GM18951 (cell line): ENCODE measurements around the gene PPP3R1.

ENCODE experiments used
- POLR2A ChIP-seq: IDR thresholded peaks from 4 replicates; pipeline ENCODE4 v1.6.1; 2011; ENCODE audit warnings: mild to moderate bottlenecking; ENCODE audit not compliant: insufficient read length, insufficient read depth; ENCODE audit errors: extremely low read depth
- in situ Hi-C: fragments of 300-500 bp; cut with MboI; formaldehyde crosslinking; loops from one replicate; pipeline ENCODE4 v1.12.0; 2022; ENCODE audit warnings: low sequenced_read_pairs, mixed read lengths, inconsistent platforms; ENCODE audit not compliant: unreplicated experiment

The PPP3R1 gene

DNA sequence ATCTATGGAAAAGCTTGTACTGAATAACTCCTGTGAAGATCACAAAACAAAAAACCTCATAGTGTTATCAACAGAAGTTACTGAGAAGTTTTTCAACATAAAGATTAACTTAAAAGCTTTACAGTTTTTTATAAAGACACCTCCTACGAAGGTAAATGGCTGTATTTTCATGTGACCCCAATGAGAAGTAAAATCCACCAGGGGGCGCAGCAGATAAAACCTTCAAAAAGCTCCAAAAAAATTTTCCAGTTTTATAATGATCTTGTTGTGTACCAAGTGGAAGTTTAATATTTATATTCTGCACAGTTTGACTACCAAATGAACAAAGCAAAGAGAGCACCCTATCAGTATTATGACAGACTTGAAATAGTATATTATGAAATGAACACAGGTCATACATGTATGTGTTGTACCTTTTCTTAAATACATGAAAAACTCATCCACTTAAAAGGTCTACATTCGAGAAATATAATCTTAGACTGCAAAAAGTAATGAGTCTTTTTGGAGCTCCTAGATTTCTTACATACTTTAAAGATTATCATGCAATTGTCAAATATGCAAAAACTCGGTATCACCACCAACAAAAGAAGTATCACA is 56.1 kb downstream of the PPP3R1 start:
- in situ Hi-C loops: no loop called here
- TF ChIP-seq POLR2A: no peak

DNA sequence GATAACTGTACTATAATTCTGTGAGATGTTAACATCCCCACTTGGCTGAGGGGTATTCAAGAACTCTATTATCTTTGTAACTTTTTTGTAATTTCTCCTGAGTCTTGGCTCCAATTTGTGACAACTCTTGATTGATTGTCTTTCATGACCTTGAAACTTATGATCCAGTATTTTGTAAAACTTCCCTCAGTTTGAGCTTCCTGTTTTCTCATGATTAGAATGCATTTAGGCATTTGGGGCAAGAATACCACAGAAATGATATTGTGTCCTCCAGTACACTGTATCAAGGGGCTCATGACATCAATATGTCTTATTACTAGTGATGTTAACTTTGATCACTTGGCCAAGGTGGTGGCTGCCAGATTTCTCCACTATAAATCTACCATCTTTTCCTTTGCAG is 57.2 kb downstream of the PPP3R1 start:
- TF ChIP-seq POLR2A: no peak
- in situ Hi-C loops: no loop called here

GRCh38 chr2:68193787-68194372 is 58.5 kb downstream of the PPP3R1 start:
- in situ Hi-C loops: no loop called here
- TF ChIP-seq POLR2A: no peak

- in situ Hi-C loops: no loop called here
- no peak for TF ChIP-seq POLR2A
Observed at GRCh38 chr2:68193144-68193543, 59.2 kb downstream of the PPP3R1 start.

DNA sequence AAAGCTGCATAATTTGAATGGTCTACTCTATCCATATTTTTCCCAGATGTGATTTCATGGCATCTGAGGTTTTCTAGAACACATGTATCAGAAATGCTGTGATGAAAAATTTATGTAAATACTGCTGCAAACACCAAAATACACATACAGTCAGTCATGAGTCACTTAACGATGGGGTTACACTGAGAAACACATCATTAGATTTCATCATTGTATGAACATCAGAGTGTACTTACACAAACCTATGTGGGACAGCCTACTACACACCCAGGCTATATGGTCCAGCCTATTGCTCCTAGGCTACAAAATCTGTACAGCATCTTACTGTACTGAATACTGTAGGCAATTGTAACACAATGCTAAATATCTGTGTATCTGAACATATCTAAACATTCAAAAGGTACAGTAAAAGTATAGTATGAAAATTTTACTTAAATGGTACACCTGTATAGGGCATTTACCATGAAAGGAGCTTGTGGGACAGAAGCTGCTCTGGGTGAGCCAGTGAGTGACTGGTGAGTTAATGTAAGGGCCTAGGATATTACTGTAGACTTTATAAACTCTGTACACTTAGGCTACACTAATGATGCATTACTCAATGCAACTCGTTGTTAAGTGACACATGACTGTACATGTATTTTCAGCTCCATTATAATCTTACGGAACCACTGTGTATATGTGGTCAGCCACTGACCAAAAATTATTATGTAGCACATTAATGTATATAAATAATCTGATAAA is 61.2 kb downstream of the PPP3R1 start:
- in situ Hi-C loops: no loop called here
- no peak for TF ChIP-seq POLR2A

GRCh38 chr2:68189991-68190784 is 62.1 kb downstream of the PPP3R1 start:
- no peak for TF ChIP-seq POLR2A
- in situ Hi-C loops: no loop called here

- TF ChIP-seq POLR2A: no peak
- in situ Hi-C loops: no loop called here
Observed at GRCh38 chr2:68188831-68189230, 63.5 kb downstream of the PPP3R1 start.

GRCh38 chr2:68187329-68187728 is 65.0 kb downstream of the PPP3R1 start:
- TF ChIP-seq POLR2A: no peak
- in situ Hi-C loops: no loop called here

GRCh38 chr2:68185541-68186164 is 66.7 kb downstream of the PPP3R1 start:
- TF ChIP-seq POLR2A: no peak
- in situ Hi-C loops: no loop called here

DNA sequence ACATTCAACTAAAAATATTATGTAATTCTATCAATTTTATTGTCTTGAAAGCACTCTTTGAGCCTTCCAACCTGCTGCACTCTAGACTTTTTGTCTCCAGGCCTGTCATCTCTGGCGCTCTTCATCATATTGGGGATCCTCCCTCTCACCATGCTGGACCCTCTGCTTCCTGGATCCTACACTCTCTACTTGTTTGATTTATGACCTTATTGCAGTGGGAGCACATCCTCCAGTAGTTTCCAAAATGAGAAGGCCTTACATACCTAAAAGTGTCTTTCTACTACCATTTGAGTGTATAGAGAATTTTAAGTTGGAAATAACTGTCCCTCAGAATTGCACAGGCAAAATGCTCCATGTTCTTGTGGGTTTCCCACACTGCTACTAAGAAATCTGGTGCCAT is 69.4 kb downstream of the PPP3R1 start:
- no peak for TF ChIP-seq POLR2A
- in situ Hi-C loops: no loop called here

- in situ Hi-C loops: no loop called here
- no peak for TF ChIP-seq POLR2A
Observed at GRCh38 chr2:68178954-68179627, 73.2 kb downstream of the PPP3R1 start.

- in situ Hi-C loops: no loop called here
- TF ChIP-seq POLR2A: no peak
Observed at GRCh38 chr2:68178432-68178831, 73.9 kb downstream of the PPP3R1 start.
